Upper lobe of right lung (tissue), 1 donor: ENCODE data around the gene SLC36A2. TPM values are rescaled to one million over a fixed set of nuclear protein-coding genes. Genes with fewer than 3 reads are reported as not detected.

Experiments
- ATAC-seq: fragments of 200-7000 bp; cut with Tn5 transposase; one replicate; pipeline ENCODE4 v1.9.1; 2020; ENCODE audit warnings: mild to moderate bottlenecking, moderate library complexity
- DNase-seq: peaks from one replicate; pipeline ENCODE4 v3.0.0-alpha.2; 2020
- H3K27ac ChIP-seq: fragments of 200-600 bp; one replicate; pipeline ENCODE4 v1.8.0; 2022
- H3K27me3 ChIP-seq: fragments of 200-600 bp; one replicate; pipeline ENCODE4 v1.8.0; 2022; ENCODE audit warnings: mild to moderate bottlenecking
- H3K36me3 ChIP-seq: fragments of 200-600 bp; one replicate; pipeline ENCODE4 v1.8.0; 2022
- H3K4me1 ChIP-seq: fragments of 200-600 bp; one replicate; pipeline ENCODE4 v1.8.0; 2022
- H3K4me3 ChIP-seq: fragments of 200-600 bp; one replicate; pipeline ENCODE4 v1.8.0; 2022; ENCODE audit warnings: mild to moderate bottlenecking
- H3K9me3 ChIP-seq: fragments of 200-600 bp; one replicate; pipeline ENCODE4 v1.8.0; 2022
- intact Hi-C: fragments of 100-400 bp; cut with DNase I; formaldehyde crosslinking; loops from one replicate; pipeline ENCODE4 v1.11.0; 2022
- total RNA-seq: library from RNA; stranded (reverse); fragmentation: NEBNext Ultra II Directional; extraction: Animal tissue kit (Norgen Biotek cat#: 25700); gene quantifications from one replicate; pipeline ENCODE4 v1.2.1, GENCODE V29; 2021
- TF ChIP-seq, protein P1 (sequence below): fragments of 200-600 bp; IDR thresholded peaks from one replicate; pipeline ENCODE4 v1.8.0; 2022; ENCODE audit warnings: antibody characterized with exemption
- donor health status: DM: no; HTN: yes; CAD: no; lungs with severe emphysema.

SLC36A2 gene
- total RNA-seq, 1 donor from 2014 or later: not detected

DNA sequence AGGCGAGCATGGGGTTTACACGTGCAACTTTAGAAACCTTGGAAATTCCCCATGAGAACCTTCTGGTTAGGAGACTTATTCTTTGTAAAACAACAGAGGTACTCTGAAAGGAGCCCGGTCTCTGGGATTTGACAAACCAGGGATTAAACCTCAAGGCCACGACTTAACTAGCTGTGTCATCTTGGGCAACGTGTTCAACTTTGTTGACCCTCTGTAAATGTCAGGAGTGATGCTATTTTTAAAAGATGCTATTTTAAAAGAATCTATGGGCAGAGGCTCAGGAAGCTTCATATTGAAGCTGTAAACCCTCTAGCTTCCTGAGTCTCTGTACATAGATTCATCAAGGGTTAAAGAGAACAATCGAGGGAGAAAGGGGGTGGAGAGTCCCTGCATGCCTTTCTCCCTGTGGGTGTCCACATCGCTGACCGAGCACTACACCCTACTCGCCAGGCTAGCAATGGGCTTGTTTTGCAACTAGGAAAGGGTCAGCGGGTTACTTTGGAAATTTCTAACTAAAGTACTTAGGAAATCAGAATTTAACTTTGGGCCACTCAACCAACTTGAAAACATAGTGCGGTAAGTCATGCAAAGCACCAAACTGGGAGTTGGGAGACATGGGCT is 2.1 kb downstream of the SLC36A2 start:
- H3K27me3 ChIP-seq: peaks cover 19% of the 10 kb centered on the region
- no peaks in the 10 kb centered on the region for H3K36me3 ChIP-seq
- ATAC-seq (peak; percentile 12), DNase-seq (no peak)
- TF ChIP-seq, protein P1, sequence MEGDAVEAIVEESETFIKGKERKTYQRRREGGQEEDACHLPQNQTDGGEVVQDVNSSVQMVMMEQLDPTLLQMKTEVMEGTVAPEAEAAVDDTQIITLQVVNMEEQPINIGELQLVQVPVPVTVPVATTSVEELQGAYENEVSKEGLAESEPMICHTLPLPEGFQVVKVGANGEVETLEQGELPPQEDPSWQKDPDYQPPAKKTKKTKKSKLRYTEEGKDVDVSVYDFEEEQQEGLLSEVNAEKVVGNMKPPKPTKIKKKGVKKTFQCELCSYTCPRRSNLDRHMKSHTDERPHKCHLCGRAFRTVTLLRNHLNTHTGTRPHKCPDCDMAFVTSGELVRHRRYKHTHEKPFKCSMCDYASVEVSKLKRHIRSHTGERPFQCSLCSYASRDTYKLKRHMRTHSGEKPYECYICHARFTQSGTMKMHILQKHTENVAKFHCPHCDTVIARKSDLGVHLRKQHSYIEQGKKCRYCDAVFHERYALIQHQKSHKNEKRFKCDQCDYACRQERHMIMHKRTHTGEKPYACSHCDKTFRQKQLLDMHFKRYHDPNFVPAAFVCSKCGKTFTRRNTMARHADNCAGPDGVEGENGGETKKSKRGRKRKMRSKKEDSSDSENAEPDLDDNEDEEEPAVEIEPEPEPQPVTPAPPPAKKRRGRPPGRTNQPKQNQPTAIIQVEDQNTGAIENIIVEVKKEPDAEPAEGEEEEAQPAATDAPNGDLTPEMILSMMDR: no peak
- H3K4me1 ChIP-seq: no peaks in the 10 kb centered on the region
- no peaks in the 10 kb centered on the region for H3K9me3 ChIP-seq
- intact Hi-C loops: no loop called here
- no peak overlapping the region for H3K4me3 ChIP-seq
- no peak overlapping the region for H3K27ac ChIP-seq

GRCh38 chr5:151344088-151344487 is 3.3 kb downstream of the SLC36A2 start:
- DNase-seq (no peak), ATAC-seq (no peak)
- TF ChIP-seq, protein P1: no peak
- intact Hi-C loops: no loop called here
- Histone ChIP-seq H3K4me3 (no peak overlapping the region), H3K27ac (no peak overlapping the region), H3K27me3 (peaks cover 19% of the 10 kb centered on the region), H3K4me1 (no peaks in the 10 kb centered on the region), H3K36me3 (no peaks in the 10 kb centered on the region), H3K9me3 (no peaks in the 10 kb centered on the region)

DNA sequence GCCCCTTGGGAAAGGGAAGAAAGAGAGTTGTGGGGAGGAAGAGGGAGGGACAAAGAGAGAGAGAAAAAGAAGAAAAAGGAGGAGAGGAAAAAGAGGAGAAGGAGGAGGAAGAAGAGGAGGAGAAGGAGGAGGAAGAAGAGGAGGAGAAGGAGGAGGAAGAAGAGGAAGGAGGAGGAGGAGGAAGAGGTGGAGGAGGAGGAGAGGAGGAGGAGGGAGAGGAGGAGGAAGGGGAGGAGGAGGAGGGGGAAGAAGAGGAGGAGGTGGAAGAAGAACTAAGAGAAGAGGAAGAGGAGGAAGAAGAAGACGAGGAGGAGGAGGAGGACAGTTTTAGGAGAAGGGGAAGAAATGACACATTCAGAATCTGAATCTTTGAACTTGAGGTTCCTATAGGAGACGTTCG is 7.4 kb downstream of the SLC36A2 start:
- intact Hi-C loops: no loop called here
- Histone ChIP-seq H3K36me3 (no peaks in the 10 kb centered on the region), H3K9me3 (no peaks in the 10 kb centered on the region), H3K27ac (no peak overlapping the region), H3K4me1 (no peaks in the 10 kb centered on the region), H3K27me3 (peaks cover 10% of the 10 kb centered on the region), H3K4me3 (no peak overlapping the region)
- ATAC-seq: no peak
- no peak for DNase-seq
- TF ChIP-seq, protein P1: no peak

DNA sequence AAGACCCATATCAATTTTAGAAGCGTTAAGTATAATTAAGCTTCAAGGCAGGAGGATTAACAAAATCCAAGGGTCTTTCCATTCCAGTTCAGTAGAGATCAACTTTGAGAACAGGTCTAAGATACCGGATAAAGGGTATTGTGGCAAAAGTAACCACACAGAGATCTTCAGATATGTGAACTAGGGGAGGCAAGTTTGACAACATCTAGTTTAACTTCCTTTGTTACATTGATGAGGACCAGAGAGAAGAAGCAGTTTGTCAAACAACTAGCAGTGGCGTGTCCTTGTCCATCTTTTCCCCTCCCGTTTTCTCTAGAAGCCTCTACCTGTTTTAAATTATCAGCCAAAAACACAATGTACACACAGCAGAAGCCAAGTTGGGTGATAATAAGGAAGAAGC is 8.6 kb downstream of the SLC36A2 start:
- intact Hi-C loops: no loop called here
- ATAC-seq (no peak), DNase-seq (no peak)
- H3K36me3 ChIP-seq: no peaks in the 10 kb centered on the region
- no peaks in the 10 kb centered on the region for H3K9me3 ChIP-seq
- peaks cover 10% of the 10 kb centered on the region for H3K27me3 ChIP-seq
- H3K27ac ChIP-seq: no peak overlapping the region
- TF ChIP-seq, protein P1: no peak
- H3K4me3 ChIP-seq: no peak overlapping the region
- H3K4me1 ChIP-seq: no peaks in the 10 kb centered on the region

- no peaks in the 10 kb centered on the region for H3K27me3 ChIP-seq
- ATAC-seq (no peak), DNase-seq (no peak)
- no peaks in the 10 kb centered on the region for H3K4me1 ChIP-seq
- H3K4me3 ChIP-seq: no peak overlapping the region
- H3K27ac ChIP-seq: no peak overlapping the region
- intact Hi-C loops: no loop called here
- H3K36me3 ChIP-seq: no peaks in the 10 kb centered on the region
- H3K9me3 ChIP-seq: no peaks in the 10 kb centered on the region
- TF ChIP-seq, protein P1: no peak
Measured at GRCh38 chr5:151332857-151333256, 14.5 kb downstream of the SLC36A2 start.

- intact Hi-C loops: no loop called here
- TF ChIP-seq, protein P1: no peak
Measured at GRCh38 chr5:151328734-151329133, 18.6 kb downstream of the SLC36A2 start.

More at GRCh38 chr5:151328734-151329133, 18.6 kb downstream of the SLC36A2 start:
- ATAC-seq (peak; percentile 60), DNase-seq (no peak)
- no peaks in the 10 kb centered on the region for H3K9me3 ChIP-seq
- H3K4me1 ChIP-seq: no peaks in the 10 kb centered on the region
- H3K27ac ChIP-seq: no peak overlapping the region
- no peaks in the 10 kb centered on the region for H3K27me3 ChIP-seq
- H3K4me3 ChIP-seq: no peak overlapping the region
- no peaks in the 10 kb centered on the region for H3K36me3 ChIP-seq
